Heart left ventricle (tissue), 16 donors: ENCODE data around the gene BICRAL. TPM values are rescaled to one million over a fixed set of nuclear protein-coding genes. Genes with fewer than 3 reads are reported as not detected.
"Not testable (repeated sequence)": the region's sequence is repeated elsewhere in the genome, so short reads cannot be mapped to it uniquely, and the experiment has no call there.

Experiments
- ATAC-seq, 4 donors: fragments of 200-7000 bp; cut with Tn5 transposase; one replicate each; pipeline ENCODE4 v1.9.1; 2020 to 2022; ENCODE audit warnings: moderate library complexity in 4 of 4, mild to moderate bottlenecking in 3 of 4, moderate number of reproducible peaks in 1 of 4
- DNase-seq, 5 donors: peaks; one replicate each; pipeline ENCODE4 v3.0.0-alpha.2; 2020
- H3K27ac ChIP-seq, 12 donors: fragments of 200-600 bp; sonication (generic) in 4 of 12; one replicate each; pipeline versions ENCODE4 v1.5.0 to v1.8.0; 2016 to 2022; ENCODE audit warnings: mild to moderate bottlenecking in 2 of 12
- H3K27me3 ChIP-seq, 9 donors: fragments of 200-600 bp; sonication (generic) in 2 of 9; one replicate each; pipeline versions ENCODE4 v1.5.1 to v1.8.0; 2016 to 2022; ENCODE audit warnings: mild to moderate bottlenecking in 3 of 9
- H3K36me3 ChIP-seq, 9 donors: fragments of 200-600 bp; sonication (generic) in 2 of 9; one replicate each; pipeline versions ENCODE4 v1.5.0 to v1.8.0; 2018 to 2022; ENCODE audit warnings: mild to moderate bottlenecking in 2 of 9
- H3K4me1 ChIP-seq, 12 donors: fragments of 200-600 bp; sonication (generic) in 4 of 12; one replicate each; pipeline versions ENCODE4 v1.5.0 to v1.8.0; 2016 to 2022; ENCODE audit warnings: mild to moderate bottlenecking in 3 of 12
- H3K4me3 ChIP-seq, 12 donors: fragments of 200-600 bp; sonication (generic) in 4 of 12; one replicate each; pipeline versions ENCODE4 v1.5.0 to v1.8.0; 2017 to 2022; ENCODE audit warnings: mild to moderate bottlenecking in 9 of 12, moderate library complexity in 4 of 12
- H3K9me3 ChIP-seq, 12 donors: fragments of 200-600 bp; sonication (generic) in 4 of 12; one replicate each; pipeline versions ENCODE4 v1.5.0 to v1.8.0; 2016 to 2022; ENCODE audit warnings: mild to moderate bottlenecking in 1 of 12
- CTCF ChIP-seq, 12 donors: fragments of 200-600 bp; sonication (generic) in 4 of 12; IDR thresholded peaks; one replicate each; pipeline versions ENCODE4 v1.5.0 to v1.8.0; 2018 to 2022; ENCODE audit warnings: antibody characterized with exemption in 12 of 12, mild to moderate bottlenecking in 5 of 12
- POLR2A ChIP-seq, 2 donors: fragments of 450-650 bp; IDR thresholded peaks; one replicate each; pipeline ENCODE4 v1.6.1; 2017; ENCODE audit warnings: antibody characterized with exemption in 2 of 2, mild to moderate bottlenecking in 2 of 2, moderate library complexity in 2 of 2
- WGBS, 4 donors: extraction: QIAGEN DNeasy Blood & Tissue Kit in 2 of 4; methylation state at CpG; one replicate each; pipeline versions ENCODE4 v1.1.5 to v1.1.7; 2013 to 2018; 5-methylcytosine and 5-hydroxymethylcytosine counted together
- intact Hi-C, 10 donors: fragments of 100-400 bp; cut with DNase I; formaldehyde crosslinking; loops; one replicate each; pipeline versions ENCODE4 v1.11.1 to v1.14.2; 2022
- polyA plus RNA-seq, 2 donors: library from polyadenylated mRNA; stranded (reverse); fragments of 200-250 nt; gene quantifications; one replicate each; pipeline ENCODE4 v1.2.3, GENCODE V29; 2013
- total RNA-seq, 9 donors: library from RNA; depleted of rRNA in 2 of 9; stranded (reverse); fragments of >200 nt in 2 of 9; fragmentation: NEBNext Ultra II Directional in 3 of 9; extraction: Animal tissue kit (Norgen Biotek cat#: 25700) in 3 of 9; gene quantifications; one replicate each; pipeline versions ENCODE4 v1.1.0 to v1.2.4, GENCODE V29; 2016 to 2023
- donor health status: ischemic (EF 13 %, LVEDD 7.1; RV severe dilation, severe dysfunction).
- donor health status: healthy with polysubstance abuse.
- donor health status: DM: no; HTN: yes; CAD: no.
- donor health status: DM: no; HTN: no; CAD: no.
- donor health status: ischemic (EF 25% LVEDD 6.9; RV normal size, moderate dysfunction).
- donor health status: ischemic (EF 25% LVEDD 5.7; RV mildly dilated, moderate dysfunction).
- donor health status: healthy.
- donor health status: DM: yes; HTN: yes; CAD: no.
- donor health status: ischemic (EF 35%, LVEDD 5.7; RV mildly dilated, moderate dysfunction).
- donor health status: nonischemic (EF 11% LVEDD 7.7; RV severe dilation, severe dysfunction).
- donor health status: DM: yes; HTN: yes; CAD: no.
- donor health status: PGD.
- donor health status: ischemic (EF 29% LVEDD 5.4; RV normal size, mild dysfunction).
- donor health status: nonischemic (EF 23%, LVEDD 6.1; RV moderate dilation, normal function).

The BICRAL gene
- total and polyA plus RNA-seq, 11 donors: 2.5 to 17.1 (median 11.7) TPM

GRCh38 chr6:42885702-42886101 lies 103.8 kb downstream of the BICRAL start:
- no peak for TF ChIP-seq POLR2A (IDR thresholded peaks at IDR 0.05)
- no peak for TF ChIP-seq CTCF (IDR thresholded peaks at IDR 0.05)
- DNase-seq (no peak), ATAC-seq (no peak)
- Histone ChIP-seq H3K27ac (no peak overlapping the region), H3K4me1 (peaks cover 0 to 29% (median 11%) of the 10 kb centered on the region in 12 donors), H3K4me3 (no peak overlapping the region), H3K9me3 (no peaks in the 10 kb centered on the region), H3K36me3 (peaks cover 4 to 79% (median 68%) of the 10 kb centered on the region in 9 donors), H3K27me3 (no peaks in the 10 kb centered on the region)
- intact Hi-C loops: no loop called here
- WGBS, 4 donors: 56 to 65% (median 63%) methylated on average over 4 of the region's 4 CpGs

GRCh38 chr6:42888201-42888600 lies 106.3 kb downstream of the BICRAL start:
- intact Hi-C loops, H3K9me3 ChIP-seq, DNase-seq, H3K27me3 ChIP-seq, ATAC-seq, H3K4me3 ChIP-seq, H3K27ac ChIP-seq: not testable (repeated sequence)
- Histone ChIP-seq H3K36me3 (peaks cover 4 to 56% (median 49%) of the 10 kb centered on the region in 9 donors), H3K4me1 (peaks cover 0 to 15% (median 11%) of the 10 kb centered on the region in 12 donors)
- 83 to 94% (median 94%) methylated on average over 4 of the region's 4 CpGs for WGBS, 4 donors

GRCh38 chr6:42889815-42890214 lies 108.0 kb downstream of the BICRAL start:
- DNase-seq: no peak
- intact Hi-C loops: loop anchor here in 1 of 10 donors (5.0 kb wide), 1 partner anchor 228 kb away; no protein-coding TSS in a partner anchor
- ATAC-seq: no peak
- Histone ChIP-seq H3K4me3 (peak overlapping the region; percentile 72 to 99 (median 88)), H3K9me3 (no peaks in the 10 kb centered on the region), H3K4me1 (peaks cover 0 to 25% (median 11%) of the 10 kb centered on the region in 12 donors), H3K27ac (peak overlapping the region in 8 of 12 donors; percentile 84 to 97 (median 92)), H3K27me3 (no peaks in the 10 kb centered on the region), H3K36me3 (peaks cover 0 to 40% (median 33%) of the 10 kb centered on the region in 9 donors)
- 45 to 55% (median 52%) methylated on average over 4 of the region's 4 CpGs for WGBS, 4 donors
- TF ChIP-seq POLR2A (IDR thresholded peaks at IDR 0.05): no peak
- no peak for TF ChIP-seq CTCF (IDR thresholded peaks at IDR 0.05)

GRCh38 chr6:42890311-42891198 lies 108.7 kb downstream of the BICRAL start:
- peak; percentile 97 to 99 (median 98) for ATAC-seq
- Histone ChIP-seq H3K4me1 (peaks cover 0 to 25% (median 11%) of the 10 kb centered on the region in 12 donors), H3K36me3 (peaks cover 0 to 32% (median 25%) of the 10 kb centered on the region in 9 donors), H3K4me3 (peak overlapping the region; percentile 72 to 99 (median 88)), H3K27me3 (no peaks in the 10 kb centered on the region), H3K27ac (peak overlapping the region; percentile 78 to 97 (median 92)), H3K9me3 (no peaks in the 10 kb centered on the region)
- intact Hi-C loops: loop anchor here in 1 of 10 donors (5.0 kb wide), 1 partner anchor 228 kb away; no protein-coding TSS in a partner anchor
- peak; percentile 94 to 98 (median 94) for DNase-seq
- TF ChIP-seq CTCF (IDR thresholded peaks at IDR 0.05): no peak
- peak in 1 of 2 donors; percentile 71 for TF ChIP-seq POLR2A (IDR thresholded peaks at IDR 0.05)
- WGBS, 4 donors: 0% methylated on average over 42 to 63 of the region's 63 CpGs
